Measurements from ENCODE around the gene ADSL.

The ADSL gene

DNA sequence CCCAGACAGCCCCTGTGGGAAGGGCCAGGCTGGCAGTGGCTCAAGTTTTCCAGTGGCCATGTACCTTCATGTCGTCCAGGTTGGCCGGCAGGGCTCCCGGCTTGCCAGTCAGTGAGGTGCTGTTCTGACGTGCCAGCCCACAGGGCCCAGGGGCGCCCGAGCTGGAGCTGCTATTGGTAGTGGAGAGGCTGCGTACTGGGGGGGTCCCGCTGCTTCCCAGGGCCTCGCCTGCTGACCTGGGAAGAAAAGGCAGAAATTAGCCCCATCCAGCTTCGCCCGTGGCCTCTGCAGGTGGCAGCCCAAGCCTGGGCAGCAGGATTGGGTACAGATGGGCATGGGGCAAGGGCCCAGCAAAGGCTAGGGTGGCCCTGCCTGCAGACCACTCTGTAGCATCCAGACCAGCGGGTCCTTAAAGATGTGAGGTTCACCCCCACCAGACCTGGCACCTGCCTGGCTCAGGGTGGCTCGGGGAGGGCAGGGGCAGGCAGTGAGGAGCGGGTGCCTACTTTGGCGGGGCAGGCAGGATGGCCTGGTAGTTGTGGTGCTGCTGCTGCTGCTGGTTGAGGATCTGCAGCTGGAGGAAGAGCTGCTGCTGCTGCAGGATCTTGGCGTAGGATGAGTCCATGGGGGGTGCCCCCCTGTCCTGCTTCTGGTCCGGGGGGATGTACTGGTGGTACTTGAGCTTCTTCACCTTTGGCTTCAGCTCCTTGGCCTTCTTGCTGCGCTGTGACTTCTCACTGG, 74.2 kb downstream of the ADSL start:
- DNase-seq: no peak

DNA sequence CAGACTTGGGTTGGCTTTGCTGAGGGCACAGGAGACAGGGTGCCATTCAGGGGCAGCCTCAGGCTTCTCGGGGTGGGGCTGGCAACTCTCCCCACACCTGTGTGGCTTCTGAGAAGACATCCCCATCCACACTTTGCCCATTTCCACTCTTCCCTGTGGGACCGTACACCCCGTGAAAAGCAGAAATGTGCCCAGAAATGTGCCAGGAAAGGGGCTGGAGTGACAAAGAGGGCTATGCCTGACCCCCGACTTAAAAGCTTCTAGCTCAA, 74.7 kb downstream of the ADSL start:
- no peak for DNase-seq

DNA sequence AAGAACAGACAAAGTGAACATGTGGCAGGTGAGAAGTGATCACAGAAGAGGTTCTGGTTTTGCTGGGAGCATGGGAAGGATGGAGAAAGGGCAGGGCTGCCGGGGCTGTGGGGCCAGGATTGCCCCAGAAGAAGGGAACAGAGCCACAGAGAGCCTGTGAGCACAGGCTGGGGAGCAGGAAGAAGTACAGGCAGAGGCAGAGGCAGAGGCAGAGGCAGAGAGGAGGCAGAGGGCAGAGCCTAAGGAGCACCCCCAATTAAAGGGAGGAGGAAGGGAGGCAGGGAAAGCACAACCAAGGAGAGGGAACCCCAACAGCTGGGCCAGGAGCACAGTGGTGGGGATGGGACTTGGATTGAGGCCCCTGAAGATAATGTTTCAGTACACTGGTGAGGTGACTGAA, 75.6 kb downstream of the ADSL start:
- DNase-seq: no peak

DNA sequence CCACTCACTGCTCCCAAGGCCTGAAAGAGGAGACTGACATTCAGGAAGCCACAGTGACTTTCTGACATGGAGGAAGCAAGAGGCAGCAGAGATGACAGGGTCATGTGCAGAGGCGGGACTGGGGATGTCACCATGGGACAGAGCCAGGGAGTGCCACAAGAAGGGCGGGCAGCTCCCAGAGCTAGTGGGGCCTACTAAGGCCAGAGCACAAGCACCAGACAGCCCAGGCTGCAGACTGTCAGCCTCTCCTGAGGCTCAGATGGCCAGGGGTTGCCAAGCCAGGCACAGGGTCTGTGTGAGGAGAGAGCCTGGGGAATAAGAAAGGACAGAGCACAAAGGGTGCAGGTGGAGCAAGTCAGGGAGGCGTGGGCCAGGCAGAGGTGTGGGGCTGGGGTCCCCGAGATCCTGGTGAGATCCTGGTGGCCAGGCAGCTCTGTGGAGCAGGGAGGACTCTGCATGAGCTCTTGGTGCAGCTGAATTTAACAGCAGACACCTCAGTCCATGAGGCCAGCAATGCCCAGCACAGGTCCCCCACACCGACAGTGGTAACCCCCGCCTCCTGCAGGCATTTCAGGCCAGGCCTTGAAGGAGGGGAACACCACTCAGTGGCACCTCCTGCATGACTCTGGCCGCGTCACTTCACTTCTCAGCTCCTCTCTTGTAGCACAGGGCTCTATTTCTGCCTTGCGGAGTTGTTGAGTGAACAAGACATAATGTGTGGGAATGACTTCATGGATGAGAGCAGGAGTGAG, 76.4 kb downstream of the ADSL start:
- DNase-seq: no peak

DNA sequence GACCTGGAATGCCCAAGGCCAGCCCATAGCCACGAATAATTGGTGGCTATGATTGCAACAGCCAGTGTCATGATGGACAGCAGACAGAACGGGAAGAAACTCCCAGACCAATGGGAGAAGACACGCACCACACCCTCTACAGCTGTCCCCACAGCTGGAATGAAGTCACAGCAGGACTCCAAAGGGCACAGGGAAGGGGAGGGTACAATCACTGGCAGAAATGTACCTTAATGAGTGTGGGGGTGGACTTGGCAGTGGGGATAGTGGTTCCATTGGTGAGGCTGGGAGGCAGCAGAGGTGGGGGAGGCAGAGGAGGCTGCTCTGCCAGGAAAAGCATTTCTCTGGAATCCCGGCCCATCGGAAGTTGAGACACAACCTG, 77.0 kb downstream of the ADSL start:
- DNase-seq: no peak

DNA sequence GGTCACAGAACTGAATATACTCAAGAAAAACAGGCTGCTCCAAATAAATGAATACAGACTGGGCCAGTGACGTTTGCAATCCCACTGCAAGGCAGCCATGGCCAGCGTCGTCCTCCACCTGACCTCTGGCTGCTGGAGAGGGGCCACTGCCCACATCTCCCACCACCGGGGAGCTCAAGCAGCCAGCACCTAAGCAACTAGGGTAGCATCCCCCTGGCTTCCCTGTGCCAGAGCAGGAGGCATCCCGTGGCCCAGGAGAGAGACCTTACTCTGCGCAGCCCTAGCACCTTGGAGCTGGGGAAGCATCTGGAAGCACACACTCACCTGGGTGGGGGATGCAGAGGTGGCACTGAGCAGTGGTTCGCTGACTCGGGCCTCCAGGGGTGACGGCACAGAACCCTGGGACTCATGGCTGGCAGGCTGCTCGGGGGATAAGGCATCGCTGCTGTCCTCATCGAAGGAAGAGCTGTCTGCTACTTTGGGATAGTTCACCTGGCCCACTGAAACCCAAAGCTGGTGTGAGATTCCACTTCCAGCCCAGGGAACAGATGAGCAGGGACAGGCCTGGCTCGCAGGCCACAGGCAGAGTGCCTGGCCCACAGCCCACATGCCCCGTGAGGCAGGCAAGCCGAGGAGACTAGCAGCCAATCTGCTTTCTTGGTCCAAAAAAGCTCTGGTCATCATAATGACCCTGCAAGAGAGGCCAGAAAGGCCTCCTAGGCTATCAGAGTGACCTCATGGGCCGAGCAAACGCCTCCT, 77.8 kb downstream of the ADSL start:
- no peak for DNase-seq

DNA sequence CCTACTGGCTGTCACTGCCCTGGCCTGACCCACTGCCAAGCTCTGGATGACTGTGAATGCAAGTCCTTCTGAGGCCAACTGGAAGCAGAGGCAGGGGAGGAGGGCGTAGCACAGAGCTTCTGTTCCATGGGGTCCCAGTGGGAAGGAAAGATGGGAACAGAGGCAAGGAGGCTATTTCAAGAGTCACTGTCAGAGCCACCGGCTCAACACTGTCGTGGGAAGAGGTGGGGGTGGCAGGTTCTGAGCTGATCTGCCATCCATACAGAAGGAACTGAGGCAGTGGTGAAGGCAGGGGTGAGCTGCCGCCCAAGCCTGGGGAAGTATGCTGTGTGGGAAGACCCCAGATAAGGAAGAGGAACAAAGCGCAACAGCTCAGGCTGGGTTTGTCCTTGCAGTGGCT, 78.8 kb downstream of the ADSL start:
- no peak for DNase-seq

DNA sequence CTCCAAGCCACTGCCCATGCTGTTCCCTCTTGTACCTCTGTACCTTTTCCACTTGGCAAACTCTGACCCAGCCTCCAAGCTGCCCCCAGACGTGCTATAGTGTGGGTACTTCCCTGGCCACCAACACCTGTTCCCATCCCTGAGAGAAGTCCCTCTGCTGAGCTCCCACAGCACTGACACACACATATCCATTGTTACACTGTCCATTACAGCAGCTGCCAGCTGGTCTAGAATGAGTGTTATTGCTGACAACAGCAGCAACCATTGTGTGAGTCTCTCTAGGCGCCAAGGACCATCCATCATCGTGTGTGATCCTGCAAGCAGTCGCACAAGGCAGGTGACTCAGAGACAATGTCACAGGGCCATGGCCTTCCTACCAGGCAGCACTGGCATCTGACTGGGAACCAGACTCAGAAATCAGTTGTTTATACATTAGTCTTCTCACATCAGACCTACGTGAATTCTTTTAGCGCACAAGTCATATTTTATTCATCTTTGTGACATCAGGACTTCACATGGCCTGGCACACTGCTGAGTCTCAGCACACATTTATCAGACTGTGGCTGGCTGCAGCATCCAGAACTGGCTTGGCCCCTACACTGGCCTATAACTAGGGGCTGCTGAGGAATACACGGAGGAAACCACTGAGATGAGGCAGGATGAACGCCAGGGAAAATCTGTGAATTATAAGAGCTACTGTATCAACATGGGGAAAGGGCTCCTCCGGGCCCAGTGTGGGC, 80.5 kb downstream of the ADSL start:
- no peak for DNase-seq

DNA sequence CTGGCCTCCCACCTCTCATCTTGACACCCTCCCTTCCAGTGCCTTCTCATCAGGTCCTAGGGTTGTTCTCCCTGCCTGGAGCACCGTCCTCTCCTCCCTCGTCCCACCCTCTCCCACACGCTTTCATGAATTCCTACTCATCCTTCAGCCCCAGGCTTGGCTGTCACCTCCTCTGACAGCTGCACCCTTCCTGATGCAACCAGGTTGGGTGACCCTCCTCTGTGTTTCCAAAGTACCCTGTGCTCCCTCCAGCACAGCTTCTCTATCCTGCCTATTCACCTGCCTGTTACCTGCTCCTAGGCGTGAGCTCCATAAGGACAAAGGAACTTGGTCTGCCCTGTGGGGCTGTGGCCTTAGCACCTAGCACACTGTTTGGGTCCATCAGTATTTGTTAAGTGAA, 82.5 kb downstream of the ADSL start:
- no peak for DNase-seq

DNA sequence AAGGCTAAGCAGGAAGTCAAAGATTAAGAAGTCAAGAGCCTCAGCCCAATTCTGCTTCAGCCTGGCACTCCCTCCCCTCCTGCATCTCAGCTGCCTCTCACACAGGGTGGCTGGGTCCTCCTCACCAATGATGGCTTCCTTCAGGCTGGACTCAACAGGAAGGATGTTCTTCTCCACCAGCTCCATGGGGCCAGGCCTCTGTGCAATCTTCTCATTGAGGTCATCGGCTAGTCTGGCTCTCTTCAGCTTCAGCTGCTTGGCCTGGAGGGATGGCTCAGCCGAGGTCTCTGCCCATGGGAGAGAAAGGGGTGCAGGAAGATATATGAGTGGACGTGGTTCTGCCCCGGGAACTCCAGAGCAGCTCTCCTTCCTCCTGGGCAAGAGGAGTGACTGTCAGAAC, 83.2 kb downstream of the ADSL start:
- DNase-seq: no peak

DNA sequence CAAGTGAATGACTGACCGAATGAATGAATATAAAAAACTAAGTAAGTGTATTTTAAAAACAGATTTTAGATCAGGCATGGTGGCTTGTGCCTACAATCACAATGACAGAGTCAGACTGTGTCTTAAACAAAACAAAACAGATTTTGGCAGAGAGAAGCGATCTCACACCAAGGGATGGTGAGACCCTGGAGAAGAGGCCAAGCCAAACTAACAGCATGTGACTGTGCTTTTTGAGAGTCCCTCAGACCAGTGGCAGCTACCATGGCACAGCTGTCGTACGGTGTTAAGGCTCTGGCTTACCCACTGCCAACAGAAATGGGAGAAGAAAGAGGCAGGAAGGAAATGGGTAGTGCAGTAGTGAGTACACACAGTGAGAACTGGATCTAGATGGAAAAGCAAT, 84.7 kb downstream of the ADSL start:
- DNase-seq: no peak

DNA sequence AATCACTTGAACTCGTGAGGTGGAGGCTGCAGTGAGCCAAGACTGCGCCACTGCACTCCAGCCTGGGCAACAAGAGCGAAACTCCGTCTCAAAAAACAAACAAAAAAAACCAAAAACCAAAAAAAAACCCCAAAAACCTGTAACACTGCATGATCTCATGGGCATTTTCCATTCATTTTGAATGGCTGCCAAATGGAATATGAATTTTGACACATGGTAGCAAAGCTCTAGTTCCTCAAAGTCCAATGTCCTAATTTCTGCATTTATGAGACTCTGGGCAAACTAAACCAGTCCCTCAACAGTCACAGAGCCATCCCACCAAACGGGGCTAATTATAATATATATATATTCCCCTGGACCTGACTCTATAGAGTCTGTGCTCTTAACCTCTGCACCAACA, 85.9 kb downstream of the ADSL start:
- no peak for DNase-seq

DNA sequence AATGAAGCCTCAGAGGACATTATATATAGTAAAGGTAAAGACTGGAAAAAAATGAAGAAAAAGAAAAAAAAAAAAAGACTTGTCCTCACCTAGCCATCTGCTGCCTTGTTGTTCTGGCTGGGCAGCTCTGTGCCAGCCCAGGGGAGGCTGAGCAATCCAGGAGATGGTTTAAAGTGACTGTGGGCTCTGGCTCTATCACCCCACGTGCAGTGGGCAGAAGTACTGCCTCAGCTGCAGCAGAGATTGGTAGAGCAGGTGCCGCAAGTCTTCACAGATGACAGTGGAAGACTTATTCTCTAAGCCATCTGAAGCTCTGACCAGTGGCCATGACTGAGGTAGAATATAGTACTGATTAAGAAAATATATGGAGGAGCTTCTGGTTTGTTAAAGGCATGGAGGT, 86.3 kb downstream of the ADSL start:
- DNase-seq: peak; percentile 40

DNA sequence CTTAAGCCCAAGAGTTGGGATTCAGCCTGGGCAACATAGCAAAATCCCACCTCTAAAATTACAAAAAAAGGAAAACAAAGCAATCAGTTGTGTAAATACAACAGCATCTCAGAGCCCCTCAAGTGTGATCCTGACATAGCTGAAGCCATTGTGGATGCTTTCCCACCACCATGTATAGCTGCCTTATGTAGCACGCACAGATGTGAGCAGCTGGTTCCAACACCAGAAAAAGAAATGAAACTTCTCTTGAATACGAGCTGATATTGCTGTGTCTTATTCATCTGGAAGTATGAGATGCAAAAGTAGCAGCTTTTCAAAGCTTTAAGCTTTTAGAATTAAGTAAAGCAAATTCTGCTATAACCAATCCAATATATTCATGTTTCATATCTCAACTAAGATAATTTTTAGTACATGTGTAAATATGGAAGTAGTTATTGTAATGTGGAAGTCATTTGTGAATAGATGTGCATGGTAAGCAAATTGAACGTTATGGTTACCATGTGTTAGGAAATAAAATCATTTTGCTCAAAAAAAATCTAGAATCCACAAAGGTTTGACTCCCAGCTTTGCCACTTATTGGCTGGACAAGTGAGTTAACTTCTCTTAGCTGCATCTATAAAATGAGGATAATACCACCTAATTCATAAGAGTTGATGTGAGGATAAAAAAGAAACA, 87.3 kb downstream of the ADSL start:
- DNase-seq: no peak

DNA sequence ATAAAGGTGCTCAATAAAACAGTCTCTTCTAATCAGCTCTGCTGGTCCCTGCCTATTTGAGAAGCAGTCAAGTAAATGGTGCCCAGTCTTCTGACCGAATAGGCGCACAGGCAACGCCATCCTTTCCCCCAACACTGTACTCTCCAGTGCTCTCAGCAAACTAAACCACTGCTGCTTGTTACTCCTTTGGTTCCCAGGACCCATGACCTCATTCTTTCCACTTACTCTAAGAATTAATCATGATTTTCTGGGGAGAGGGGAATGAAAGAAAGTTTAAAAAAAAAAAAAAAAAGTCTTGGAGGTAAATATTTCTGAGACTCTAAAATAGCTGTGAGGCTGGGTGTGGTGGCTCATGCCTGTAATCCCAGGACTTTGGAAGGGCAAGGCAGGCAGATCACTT, 87.8 kb downstream of the ADSL start:
- DNase-seq: no peak

DNA sequence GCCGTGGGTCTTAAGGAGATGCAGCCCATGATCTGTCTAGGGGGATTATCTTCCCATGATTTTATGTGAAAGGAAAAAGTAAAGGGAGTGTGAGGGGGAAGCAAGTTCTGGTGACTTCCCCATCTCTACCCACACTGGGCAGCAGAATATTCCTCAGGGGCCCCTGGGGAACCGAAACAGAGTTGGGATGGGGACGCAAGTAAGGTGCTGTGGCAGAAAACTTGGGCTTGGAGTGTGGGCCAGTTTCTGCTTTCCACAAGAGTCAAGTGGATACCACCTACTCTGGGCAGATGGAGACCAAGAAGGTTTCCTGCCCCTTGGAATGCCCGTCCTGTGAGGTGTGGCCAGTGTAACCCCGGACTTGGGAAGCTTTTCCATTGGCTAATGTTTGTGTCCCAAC, 88.4 kb downstream of the ADSL start:
- no peak for DNase-seq

DNA sequence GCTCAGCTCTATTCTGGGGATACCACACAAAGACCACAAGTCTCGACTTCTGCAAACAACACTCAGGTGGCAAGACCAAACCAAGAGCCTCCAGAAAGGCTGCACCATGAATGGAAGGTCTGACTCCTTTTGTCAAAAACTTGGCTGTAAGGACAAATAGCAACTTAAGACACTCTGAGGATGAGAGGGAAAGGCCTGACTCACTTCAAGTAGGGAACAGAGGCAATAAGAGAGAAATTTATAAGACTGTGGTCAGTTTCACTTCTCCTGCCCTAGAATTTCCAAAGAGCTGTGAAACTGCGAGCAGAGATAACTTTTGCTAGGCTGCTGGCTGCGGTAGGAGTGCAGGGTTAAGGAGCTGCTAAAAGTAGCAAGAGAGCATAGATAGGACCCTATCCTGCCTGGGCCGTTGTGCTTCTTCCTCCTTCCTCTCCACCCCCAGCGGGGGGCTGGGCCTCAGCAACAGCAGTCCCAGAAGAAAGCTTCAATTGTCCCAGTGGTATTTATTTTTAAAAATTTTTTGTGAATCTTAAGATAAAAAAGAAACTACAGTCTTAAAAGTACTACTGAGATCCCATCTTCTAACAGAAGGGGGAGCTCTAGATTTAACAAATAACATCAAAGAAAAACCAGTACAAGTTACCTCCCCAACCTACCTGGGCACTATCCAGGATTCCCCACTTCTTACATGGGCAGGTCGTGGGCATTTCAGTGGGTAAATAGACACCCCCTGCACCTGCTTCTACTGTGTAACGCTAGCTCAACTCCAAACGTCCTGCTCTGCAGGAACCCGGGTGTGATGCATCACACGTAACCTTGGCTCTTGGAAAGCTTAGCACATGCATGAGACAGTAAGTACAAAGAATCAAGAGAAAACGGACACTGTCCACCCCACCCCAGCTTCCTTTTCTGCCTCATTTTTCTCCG, 90.5 kb downstream of the ADSL start:
- DNase-seq: peak; percentile 81
